PC-9 (cell line): ENCODE data around the gene AP1B1.

ENCODE experiments used
- EZH2 ChIP-seq: fragments of 200-600 bp; sonication (generic); IDR thresholded peaks from 2 replicates; pipeline ENCODE4 v1.8.0; 2017; ENCODE audit warnings: antibody characterized with exemption, low read depth
- TF ChIP-seq, protein P1 (sequence below): fragments of 200-600 bp; sonication (generic); conservative IDR thresholded peaks from 2 replicates; pipeline ENCODE4 v1.6.1; 2017; ENCODE audit warnings: mixed run types, antibody characterized with exemption, mild to moderate bottlenecking, moderate library complexity

DNA sequence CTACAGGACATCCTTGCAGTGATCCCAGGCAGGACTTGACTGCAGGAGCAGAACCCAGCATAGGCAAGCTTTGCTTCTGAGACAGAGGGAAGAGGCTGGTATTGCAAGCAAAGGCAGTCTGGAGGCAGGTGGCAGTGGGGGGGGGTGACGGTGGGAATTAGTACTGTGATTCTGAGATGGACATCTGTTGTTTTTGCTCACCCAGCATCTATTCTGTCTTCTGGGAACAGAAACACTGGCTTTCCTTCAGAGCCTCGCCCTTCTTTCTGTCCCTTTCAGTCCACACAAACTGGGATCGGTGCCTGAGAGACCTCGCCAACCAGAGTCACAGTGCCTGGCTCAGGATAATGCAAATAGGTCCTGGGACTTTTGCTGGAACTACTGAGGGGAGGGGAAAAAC, 41.7 kb downstream of the AP1B1 start:
- TF ChIP-seq EZH2, result no peak
- TF ChIP-seq, protein P1, sequence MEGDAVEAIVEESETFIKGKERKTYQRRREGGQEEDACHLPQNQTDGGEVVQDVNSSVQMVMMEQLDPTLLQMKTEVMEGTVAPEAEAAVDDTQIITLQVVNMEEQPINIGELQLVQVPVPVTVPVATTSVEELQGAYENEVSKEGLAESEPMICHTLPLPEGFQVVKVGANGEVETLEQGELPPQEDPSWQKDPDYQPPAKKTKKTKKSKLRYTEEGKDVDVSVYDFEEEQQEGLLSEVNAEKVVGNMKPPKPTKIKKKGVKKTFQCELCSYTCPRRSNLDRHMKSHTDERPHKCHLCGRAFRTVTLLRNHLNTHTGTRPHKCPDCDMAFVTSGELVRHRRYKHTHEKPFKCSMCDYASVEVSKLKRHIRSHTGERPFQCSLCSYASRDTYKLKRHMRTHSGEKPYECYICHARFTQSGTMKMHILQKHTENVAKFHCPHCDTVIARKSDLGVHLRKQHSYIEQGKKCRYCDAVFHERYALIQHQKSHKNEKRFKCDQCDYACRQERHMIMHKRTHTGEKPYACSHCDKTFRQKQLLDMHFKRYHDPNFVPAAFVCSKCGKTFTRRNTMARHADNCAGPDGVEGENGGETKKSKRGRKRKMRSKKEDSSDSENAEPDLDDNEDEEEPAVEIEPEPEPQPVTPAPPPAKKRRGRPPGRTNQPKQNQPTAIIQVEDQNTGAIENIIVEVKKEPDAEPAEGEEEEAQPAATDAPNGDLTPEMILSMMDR, result no peak
